ENCODE measurements around the gene DFFA.
"Not testable (repeated sequence)": the region's sequence is repeated elsewhere in the genome, so short reads cannot be mapped to it uniquely, and the experiment has no call there.

DFFA gene

DNA sequence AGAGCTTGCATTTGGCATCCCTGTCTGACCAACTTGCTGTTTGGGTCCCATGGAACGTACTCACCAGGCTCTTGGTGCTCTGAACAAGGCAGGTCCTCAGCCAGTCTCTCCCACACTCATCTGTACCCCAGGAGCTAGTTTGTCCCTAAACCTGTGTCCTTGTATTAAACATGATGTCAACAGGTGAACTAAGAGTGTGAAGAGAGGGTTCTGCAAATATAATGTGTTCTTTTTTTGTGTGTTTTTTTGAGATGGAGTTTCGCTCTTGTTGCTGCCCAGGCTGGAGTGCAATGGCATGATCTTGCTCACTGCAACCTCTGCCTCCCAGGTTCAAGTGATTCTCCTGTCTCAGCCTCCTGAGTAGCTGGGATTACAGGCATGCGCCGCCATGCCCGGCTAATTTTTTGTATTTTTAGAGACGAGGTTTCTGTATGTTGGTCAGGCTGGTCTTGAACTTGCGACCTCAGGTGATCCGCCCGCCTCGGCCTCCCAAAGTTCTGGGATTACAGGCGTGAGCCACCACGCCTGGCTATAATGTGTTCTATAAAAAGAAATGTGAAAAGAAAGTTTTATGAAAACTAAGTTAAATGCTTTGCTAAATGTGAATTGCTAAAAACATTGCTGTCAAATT is 33.8 kb upstream of the DFFA start:
- DNase-seq (ENCODE audit: low read depth in 1 of 2, low spot score in 1 of 2): not testable (repeated sequence)

- no peak for DNase-seq (ENCODE audit: low read depth in 1 of 2, low spot score in 1 of 2)
These were observed 31.9 kb upstream of the DFFA start for GRCh38 chr1:10504249-10504648.

GRCh38 chr1:10502206-10502605 is 29.9 kb upstream of the DFFA start:
- no peak for DNase-seq (ENCODE audit: low read depth in 1 of 2, low spot score in 1 of 2)

DNA sequence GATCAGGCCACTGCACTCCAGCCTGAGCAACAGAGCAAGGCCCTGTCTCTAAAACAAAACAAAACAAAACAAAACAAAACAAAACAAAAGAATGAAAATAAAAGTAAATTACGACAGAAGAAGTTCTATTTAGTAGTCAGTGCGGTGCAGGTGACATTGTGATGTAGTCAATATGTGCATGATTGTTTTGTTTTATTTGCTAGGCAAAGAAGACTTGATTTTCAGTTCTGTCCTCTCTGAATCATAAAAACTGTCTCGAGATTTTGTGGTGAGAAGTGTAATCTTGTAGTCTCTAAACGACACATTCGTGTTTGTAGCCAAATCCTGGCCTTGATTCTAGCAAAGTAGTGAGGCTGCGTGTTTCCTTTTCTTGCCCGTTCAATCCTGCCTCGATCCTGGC is 25.9 kb upstream of the DFFA start:
- no peak for DNase-seq (ENCODE audit: low read depth in 1 of 2, low spot score in 1 of 2)

GRCh38 chr1:10497109-10497508 is 24.8 kb upstream of the DFFA start:
- no peak for DNase-seq (ENCODE audit: low read depth in 1 of 2, low spot score in 1 of 2)

- DNase-seq (ENCODE audit: low read depth in 1 of 2, low spot score in 1 of 2): no peak
These were observed 23.6 kb upstream of the DFFA start for GRCh38 chr1:10495952-10496351.

GRCh38 chr1:10495475-10495817 is 23.1 kb upstream of the DFFA start:
- DNase-seq (ENCODE audit: low read depth in 1 of 2, low spot score in 1 of 2): no peak

- DNase-seq (ENCODE audit: low read depth in 1 of 2, low spot score in 1 of 2): peak; percentile 68 to 73
These were observed 22.6 kb upstream of the DFFA start for GRCh38 chr1:10494754-10495474.

DNA sequence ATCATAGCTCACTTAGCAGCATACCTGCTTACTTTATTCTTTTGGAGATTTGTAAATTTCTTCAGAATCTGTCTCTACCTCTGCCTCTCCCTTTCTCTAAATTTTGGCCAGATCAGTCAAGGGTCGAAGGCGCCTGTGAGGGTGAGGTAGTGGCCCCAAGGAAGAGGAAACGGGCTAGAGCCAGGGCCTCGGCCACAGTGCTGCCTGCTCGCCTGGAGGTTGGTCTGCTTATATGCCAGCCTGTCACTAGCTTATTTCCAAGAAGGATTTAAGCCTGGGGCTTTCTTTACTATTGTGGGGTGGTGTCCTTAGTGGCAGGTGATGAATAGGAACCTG is 22.1 kb upstream of the DFFA start:
- no peak for DNase-seq (ENCODE audit: low read depth in 1 of 2, low spot score in 1 of 2)

GRCh38 chr1:10490286-10490970 is 18.1 kb upstream of the DFFA start:
- no peak for DNase-seq (ENCODE audit: low read depth in 1 of 2, low spot score in 1 of 2)

- DNase-seq (ENCODE audit: low read depth in 1 of 2, low spot score in 1 of 2): no peak
These were observed 17.1 kb upstream of the DFFA start for GRCh38 chr1:10489291-10490055.

GRCh38 chr1:10484521-10484920 is 12.2 kb upstream of the DFFA start:
- no peak for DNase-seq (ENCODE audit: low read depth in 1 of 2, low spot score in 1 of 2)

DNA sequence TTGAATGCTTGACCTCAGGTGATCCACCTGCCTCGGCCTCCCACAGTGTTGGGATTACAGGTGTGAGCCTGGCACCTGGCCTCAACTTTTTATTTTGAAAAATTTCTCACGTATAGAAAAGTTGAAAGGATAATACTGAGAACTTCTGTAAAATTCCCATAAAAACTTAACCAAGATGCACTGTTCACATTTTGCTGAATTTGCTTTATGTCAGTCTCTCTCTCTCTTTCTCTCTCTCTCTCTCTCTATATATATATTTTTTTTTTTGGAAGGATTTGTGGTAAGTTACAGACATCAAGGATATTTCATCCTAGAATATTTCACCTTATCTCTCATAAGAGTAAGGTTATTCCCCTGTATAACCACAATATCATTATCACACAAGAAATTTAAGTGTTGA is 8.3 kb upstream of the DFFA start:
- no peak for DNase-seq (ENCODE audit: low read depth in 1 of 2, low spot score in 1 of 2)

- no peak for DNase-seq (ENCODE audit: low read depth in 1 of 2, low spot score in 1 of 2)
These were observed 7.0 kb upstream of the DFFA start for GRCh38 chr1:10479296-10479695.

DNA sequence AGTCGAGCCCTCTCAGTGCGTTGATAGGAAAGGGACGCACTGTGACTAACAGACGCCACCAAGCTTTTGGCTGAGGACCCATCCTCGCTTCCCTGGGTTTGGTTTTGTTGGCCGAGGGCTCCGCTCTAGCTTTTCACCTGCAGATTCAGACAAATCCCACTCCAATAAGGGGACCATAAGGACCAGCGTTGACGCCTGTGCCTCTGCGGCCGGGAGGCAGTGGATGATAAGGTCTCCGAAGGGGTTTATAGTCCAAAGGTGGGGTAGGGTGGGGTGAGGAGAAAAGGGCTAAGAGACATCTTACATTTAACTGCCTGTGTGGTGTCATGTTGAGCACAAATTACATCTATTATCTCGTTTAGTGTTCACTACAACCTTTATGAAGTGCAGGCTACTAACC is 3.2 kb upstream of the DFFA start:
- no peak for DNase-seq (ENCODE audit: low read depth in 1 of 2, low spot score in 1 of 2)

DNA sequence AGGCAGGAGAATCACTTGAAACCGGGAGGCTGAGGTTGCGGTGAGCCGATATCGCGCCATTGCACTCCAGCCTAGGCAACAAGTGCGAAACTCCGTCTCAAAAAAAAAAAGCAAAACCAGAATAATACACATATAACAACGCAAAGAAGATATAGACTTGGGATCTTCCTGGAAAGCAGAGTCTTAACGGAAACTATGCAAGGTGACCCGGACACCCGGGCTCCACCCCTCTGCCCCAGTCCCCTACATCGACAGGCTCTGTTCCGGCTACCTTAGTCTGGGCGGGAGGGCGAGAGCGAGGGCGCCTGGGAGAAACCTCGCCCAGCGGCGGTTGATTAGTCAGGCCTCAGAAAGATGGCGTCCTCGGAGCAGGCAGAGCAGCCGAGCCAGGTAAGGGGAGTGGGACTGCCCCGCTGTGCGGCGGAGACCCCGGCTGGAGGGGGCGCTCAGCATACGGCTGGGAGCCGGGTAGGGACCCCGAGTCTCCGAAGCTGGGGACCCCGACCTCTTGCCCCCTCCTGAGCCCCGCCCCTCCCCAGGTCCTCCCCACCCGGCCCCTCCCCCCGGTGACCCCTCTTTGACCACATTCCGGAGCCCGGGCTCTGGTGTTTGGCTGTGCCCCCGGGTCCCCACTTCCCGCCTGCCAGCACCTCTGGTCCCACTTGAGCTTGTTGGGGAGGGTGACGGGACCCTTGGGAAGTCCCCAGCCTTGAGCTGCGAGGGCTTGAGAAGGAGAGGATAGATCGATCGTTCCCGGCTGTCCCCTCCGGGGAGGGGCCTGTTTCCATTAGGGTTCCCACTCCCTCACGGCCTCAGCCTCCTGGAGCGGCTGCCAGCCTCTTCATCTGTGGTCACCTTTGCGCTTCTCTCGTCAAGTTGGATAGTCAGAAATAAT is 2.5 kb upstream of the DFFA start, which contains the start of gene PEX14:
Gene PEX14, plus strand, starts transcription at position 338 of the 895 bp plus-strand sequence. Its CDS starts 17 bp downstream, at position 355.
- DNase-seq (ENCODE audit: low read depth in 1 of 2, low spot score in 1 of 2): peak; percentile 69 to 85

- not testable (repeated sequence) for DNase-seq (ENCODE audit: low read depth in 1 of 2, low spot score in 1 of 2)
These were observed 1.9 kb upstream of the DFFA start for GRCh38 chr1:10474309-10474612.

GRCh38 chr1:10473145-10473765 is 926 bp upstream of the DFFA start:
- no peak for DNase-seq (ENCODE audit: low read depth in 1 of 2, low spot score in 1 of 2)

- no peak for DNase-seq (ENCODE audit: low read depth in 1 of 2, low spot score in 1 of 2)
These were observed 714 bp downstream of the DFFA start for GRCh38 chr1:10471411-10472219.

DNA sequence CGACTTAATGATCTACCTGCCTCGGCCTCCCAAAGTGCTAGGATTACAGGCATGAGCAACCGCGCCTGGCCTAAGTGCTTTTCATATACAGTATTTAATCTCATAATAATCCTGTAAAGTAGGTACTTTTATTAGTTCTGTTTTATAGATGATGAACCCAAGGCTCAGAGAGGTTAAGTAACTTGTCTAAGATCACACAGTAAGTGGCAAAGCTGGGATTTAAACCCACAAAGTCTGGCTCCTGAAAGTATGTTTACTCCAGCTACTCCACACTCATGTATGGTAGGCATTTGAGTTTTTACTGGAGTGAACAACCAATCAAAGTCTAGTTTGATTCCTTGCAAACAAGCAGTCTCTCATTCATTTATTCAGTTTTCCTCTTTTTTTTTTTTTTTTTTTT is 2.3 kb downstream of the DFFA start:
- DNase-seq (ENCODE audit: low read depth in 1 of 2, low spot score in 1 of 2): no peak

Measured in activated CD4-positive, alpha-beta T cell treated with anti-CD3 and anti-CD28 coated beads, Interleukin-2, amount 50 U/mL, for 24 hours (primary cell).